GM12872 (cell line): ENCODE measurements around the gene CHCHD10.

Source experiments
- CTCF ChIP-seq: IDR thresholded peaks from 3 replicates; pipeline ENCODE4 v1.5.1; 2011; ENCODE audit warnings: low read depth, mild to moderate bottlenecking, low read length, moderate library complexity; ENCODE audit not compliant: insufficient read depth

The CHCHD10 gene

GRCh38 chr22:23718371-23719165 is 49.2 kb downstream of the CHCHD10 start:
- TF ChIP-seq CTCF = no peak

GRCh38 chr22:23716811-23717801 is 50.7 kb downstream of the CHCHD10 start:
- TF ChIP-seq CTCF = no peak
